H9 (cell line): ENCODE results near the gene RASSF5. TPM values are rescaled to one million over a fixed set of nuclear protein-coding genes. Genes with fewer than 3 reads are reported as not detected.

Experiments used
- DNase-seq: peaks from one replicate; pipeline ENCODE4 v3.0.0-alpha.2; 2017
- H2AFZ ChIP-seq: one replicate; pipeline ENCODE4 v1.6.1; 2013; ENCODE audit warnings: mild to moderate bottlenecking, low read length, control low read depth, moderate library complexity
- H2AK5ac ChIP-seq: 2 replicates; pipeline ENCODE4 v1.6.1; 2013; ENCODE audit warnings: low read length, control low read depth, mixed read lengths; ENCODE audit not compliant: insufficient read length
- H2BK120ac ChIP-seq: one replicate; pipeline ENCODE4 v1.6.1; 2013; ENCODE audit warnings: low read depth, mild to moderate bottlenecking, low read length, control low read depth, inconsistent platforms; ENCODE audit not compliant: poor library complexity, severe bottlenecking
- H2BK12ac ChIP-seq: 2 replicates; pipeline ENCODE4 v1.6.1; 2013; ENCODE audit warnings: low read length, control low read depth, mixed read lengths, low read depth; ENCODE audit not compliant: insufficient read length
- H2BK15ac ChIP-seq: 2 replicates; pipeline ENCODE4 v1.6.1; 2013; ENCODE audit warnings: low read depth, low read length, control low read depth
- H2BK20ac ChIP-seq: one replicate; pipeline ENCODE4 v1.6.1; 2013; ENCODE audit warnings: low read depth, mild to moderate bottlenecking, low read length, control low read depth, inconsistent platforms; ENCODE audit not compliant: poor library complexity, severe bottlenecking
- H2BK5ac ChIP-seq: 2 replicates; pipeline ENCODE4 v1.6.1; 2013; ENCODE audit warnings: low read length, control low read depth, mixed read lengths; ENCODE audit not compliant: insufficient read length
- H3K14ac ChIP-seq: 2 replicates; pipeline ENCODE4 v1.6.1; 2013; ENCODE audit warnings: low read length, control low read depth; ENCODE audit not compliant: insufficient read depth
- H3K18ac ChIP-seq: 2 replicates; pipeline ENCODE4 v1.6.1; 2013; ENCODE audit warnings: low read depth, mild to moderate bottlenecking, mixed read lengths, low read length, control low read depth; ENCODE audit not compliant: insufficient read length
- H3K23ac ChIP-seq: 2 replicates; pipeline ENCODE4 v1.6.1; 2013; ENCODE audit warnings: low read length, control low read depth, mixed read lengths, low read depth; ENCODE audit not compliant: insufficient read length
- H3K23me2 ChIP-seq: 2 replicates; pipeline ENCODE4 v1.6.1; 2013; ENCODE audit warnings: low read depth, mild to moderate bottlenecking, mixed read lengths, low read length, control low read depth; ENCODE audit not compliant: insufficient read length, poor library complexity, severe bottlenecking
- H3K27ac ChIP-seq: 2 replicates; pipeline ENCODE4 v1.5.1; 2013; ENCODE audit warnings: low read length, control low read depth, mixed read lengths, low read depth; ENCODE audit not compliant: insufficient read length
- H3K27me3 ChIP-seq: 2 replicates; pipeline ENCODE4 v1.6.1; 2013; ENCODE audit warnings: low read length, control low read depth, inconsistent platforms; ENCODE audit not compliant: insufficient read depth
- H3K4ac ChIP-seq: 2 replicates; pipeline ENCODE4 v1.6.1; 2013; ENCODE audit warnings: low read depth, mild to moderate bottlenecking, control low read depth, inconsistent platforms, low read length, moderate library complexity
- H3K4me1 ChIP-seq: 2 replicates; pipeline ENCODE4 v1.6.1; 2013; ENCODE audit warnings: low read length, control low read depth, inconsistent platforms; ENCODE audit not compliant: insufficient read depth
- H3K4me2 ChIP-seq: 2 replicates; pipeline ENCODE4 v1.6.1; 2013; ENCODE audit warnings: low read length, control low read depth, mixed read lengths; ENCODE audit not compliant: insufficient read length, insufficient read depth
- H3K56ac ChIP-seq: 2 replicates; pipeline ENCODE4 v1.6.1; 2013; ENCODE audit warnings: low read depth, mild to moderate bottlenecking, mixed read lengths, low read length, control low read depth; ENCODE audit not compliant: insufficient read length
- H3K79me1 ChIP-seq: 2 replicates; pipeline ENCODE4 v1.6.1; 2013; ENCODE audit warnings: low read depth, mild to moderate bottlenecking, moderate library complexity, low read length, control low read depth, inconsistent platforms; ENCODE audit not compliant: insufficient read depth, poor library complexity, severe bottlenecking
- H3K79me2 ChIP-seq: 2 replicates; pipeline ENCODE4 v1.6.1; 2013; ENCODE audit warnings: low read length, control low read depth, inconsistent platforms; ENCODE audit not compliant: insufficient read depth
- H3K9ac ChIP-seq: 2 replicates; pipeline ENCODE4 v1.6.1; 2013; ENCODE audit warnings: low read length, control low read depth, mixed read lengths; ENCODE audit not compliant: insufficient read length; ENCODE audit errors: extremely low read depth
- H3K9me3 ChIP-seq: one replicate; pipeline ENCODE4 v1.6.1; 2013; ENCODE audit warnings: low read depth, low read length, inconsistent platforms; ENCODE audit not compliant: control insufficient read depth
- H3T11ph ChIP-seq: one replicate; pipeline ENCODE4 v1.6.1; 2013; ENCODE audit warnings: mild to moderate bottlenecking, low read length, control low read depth, inconsistent platforms
- H4K20me1 ChIP-seq: one replicate; pipeline ENCODE4 v1.6.1; 2013; ENCODE audit not compliant: control insufficient read depth, insufficient read length, insufficient read depth
- H4K5ac ChIP-seq: 2 replicates; pipeline ENCODE4 v1.6.1; 2013; ENCODE audit warnings: low read depth, mild to moderate bottlenecking, mixed read lengths, low read length, control low read depth; ENCODE audit not compliant: insufficient read length
- H4K8ac ChIP-seq: replicated peaks from 2 replicates; pipeline ENCODE4 v1.6.1; 2013; ENCODE audit warnings: low read length, control low read depth, mixed read lengths, low read depth; ENCODE audit not compliant: insufficient read length
- H4K91ac ChIP-seq: 2 replicates; pipeline ENCODE4 v1.6.1; 2013; ENCODE audit warnings: low read depth, mild to moderate bottlenecking, moderate library complexity, mixed read lengths, low read length, control low read depth; ENCODE audit not compliant: insufficient read length
- H3K27ac Mint-ChIP-seq, 3 experiments: 2 replicates in 2 of 3; 3 replicates in 1 of 3; pipeline ENCODE4 v1.8.0; 2020 to 2021; ENCODE audit warnings: mixed read lengths in 3 of 3, mild to moderate bottlenecking in 1 of 3, moderate library complexity in 1 of 3
- H3K27me3 Mint-ChIP-seq: 2 replicates; pipeline ENCODE4 v1.8.0; 2021; ENCODE audit warnings: low read depth, mild to moderate bottlenecking, moderate library complexity, mixed read lengths
- H3K36me3 Mint-ChIP-seq, 3 experiments: 2 replicates in 2 of 3; 3 replicates in 1 of 3; pipeline ENCODE4 v1.8.0; 2020 to 2021; ENCODE audit warnings: low read depth in 3 of 3, mixed read lengths in 3 of 3; ENCODE audit not compliant: insufficient read depth in 1 of 3
- H3K4me1 Mint-ChIP-seq, 2 experiments: 2 replicates each; pipeline ENCODE4 v1.8.0; 2020; ENCODE audit warnings: mixed read lengths in 2 of 2
- H3K4me3 Mint-ChIP-seq, 2 experiments: 2 replicates in 1 of 2; 3 replicates in 1 of 2; pipeline ENCODE4 v1.8.0; 2020 to 2021; ENCODE audit warnings: mild to moderate bottlenecking in 2 of 2, mixed read lengths in 2 of 2, moderate library complexity in 1 of 2
- H3K9me3 Mint-ChIP-seq, 2 experiments: 2 replicates in 1 of 2; 3 replicates in 1 of 2; pipeline ENCODE4 v1.8.0; 2020; ENCODE audit warnings: mild to moderate bottlenecking in 2 of 2, mixed read lengths in 2 of 2, moderate library complexity in 1 of 2
- CTCF ChIP-seq: fragments of 200-600 bp; sonication (generic); conservative IDR thresholded peaks from 3 replicates; pipeline ENCODE4 v1.8.0; 2021; ENCODE audit warnings: antibody characterized with exemption, mild to moderate bottlenecking
- WGBS: extraction: QIAGEN DNeasy Blood & Tissue Kit; methylation state at CpG from one replicate; pipeline ENCODE4 v1.1.7; 2013; ENCODE audit warnings: missing lambda C conversion rate, low lambda C conversion rate, mixed read lengths; ENCODE audit not compliant: insufficient read length; ENCODE audit errors: extremely low coverage; 5-methylcytosine and 5-hydroxymethylcytosine counted together
- total RNA-seq: library from RNA; stranded (reverse); gene quantifications from 2 replicates; pipeline ENCODE4 v1.2.1, GENCODE V29; 2021

RASSF5 gene
- total RNA-seq, 1 experiment from 2014 or later, result 0.50 TPM

- no CpG with 5 or more reads among the region's 5 CpGs for WGBS
- H4K5ac ChIP-seq, result no peak overlapping the region
- no peak overlapping the region for H3K18ac ChIP-seq
- no peak overlapping the region for H3K23ac ChIP-seq
- no peaks in the 10 kb centered on the region for H4K20me1 ChIP-seq
- TF ChIP-seq CTCF, result no peak
- H3K9ac ChIP-seq, result no peak overlapping the region
- H3K4me2 ChIP-seq, result no peak overlapping the region
- DNase-seq, result no peak
- H3K27ac ChIP-seq, result no peak overlapping the region
- no peaks in the 10 kb centered on the region for H3K9me3 ChIP-seq
- peaks cover 20% of the 10 kb centered on the region for H3K27me3 ChIP-seq
- no peak overlapping the region for H4K91ac ChIP-seq
- Mint-ChIP-seq H3K27ac (no peak overlapping the region), H3K36me3 (no peaks in the 10 kb centered on the region; a peak in 1 of 7 replicates), H3K4me1 (peaks cover 27 to 36% of the 10 kb centered on the region in 2 experiments), H3K9me3 (no peaks in the 10 kb centered on the region; a peak in 1 of 5 replicates), H3K27me3 (peaks cover 57% of the 10 kb centered on the region), H3K4me3 (no peak overlapping the region)
- no peak overlapping the region for H3T11ph ChIP-seq
- no peak overlapping the region for H2BK15ac ChIP-seq
- H2AFZ ChIP-seq, result no peak overlapping the region
- H3K79me2 ChIP-seq, result no peaks in the 10 kb centered on the region
- no peak overlapping the region for H3K14ac ChIP-seq
- no peak overlapping the region for H4K8ac ChIP-seq
- no peak overlapping the region for H3K4ac ChIP-seq
- no peak overlapping the region for H2BK20ac ChIP-seq
- H3K4me1 ChIP-seq, result no peaks in the 10 kb centered on the region; the same call in 1 of the 2 replicates
- no peak overlapping the region for H2BK12ac ChIP-seq
- no peak overlapping the region for H2BK5ac ChIP-seq
- H2BK120ac ChIP-seq, result no peak overlapping the region
- H3K56ac ChIP-seq, result no peak overlapping the region
- H3K79me1 ChIP-seq, result no peaks in the 10 kb centered on the region
- H3K23me2 ChIP-seq, result peaks cover 9% of the 10 kb centered on the region
- no peak overlapping the region for H2AK5ac ChIP-seq
Observed at GRCh38 chr1:206510371-206510770, 3.0 kb downstream of the RASSF5 start.
